ENCODE data around the gene AMOTL1.
"Not testable (repeated sequence)": the region's sequence is repeated elsewhere in the genome, so short reads cannot be mapped to it uniquely, and the experiment has no call there.

AMOTL1 gene

GRCh38 chr11:94790661-94791180, 22.6 kb downstream of the AMOTL1 start:
- Histone ChIP-seq H3K27me3 (ENCODE audit: insufficient read depth, low read depth, severe bottlenecking) (no peaks in the 10 kb centered on the region), H3K27ac (no peak overlapping the region), H3K9me3 (ENCODE audit: severe bottlenecking) (no peaks in the 10 kb centered on the region), H3K36me3 (peaks cover 2% of the 10 kb centered on the region), H3K4me3 (ENCODE audit: low read depth, low read length) (no peak overlapping the region)
- TF ChIP-seq CTCF (IDR thresholded peaks at IDR 0.05; ENCODE audit: low read depth, low read length) = no peak
- DNase-seq = no peak

- Histone ChIP-seq H3K9me3 (ENCODE audit: severe bottlenecking) (no peaks in the 10 kb centered on the region), H3K27ac (no peak overlapping the region), H3K4me3 (ENCODE audit: low read depth, low read length) (no peak overlapping the region), H3K36me3 (peaks cover 2% of the 10 kb centered on the region), H3K27me3 (ENCODE audit: insufficient read depth, low read depth, severe bottlenecking) (no peaks in the 10 kb centered on the region)
- DNase-seq = no peak
- TF ChIP-seq CTCF (IDR thresholded peaks at IDR 0.05; ENCODE audit: low read depth, low read length) = no peak
Measured at GRCh38 chr11:94791216-94791889, 23.2 kb downstream of the AMOTL1 start.

GRCh38 chr11:94791942-94792341, 23.8 kb downstream of the AMOTL1 start:
- H3K27me3 ChIP-seq (ENCODE audit: insufficient read depth, low read depth, severe bottlenecking); H3K36me3 ChIP-seq; H3K9me3 ChIP-seq (ENCODE audit: severe bottlenecking); H3K27ac ChIP-seq; H3K4me3 ChIP-seq (ENCODE audit: low read depth, low read length); DNase-seq: not testable (repeated sequence)

- Histone ChIP-seq H3K27me3 (ENCODE audit: insufficient read depth, low read depth, severe bottlenecking) (no peaks in the 10 kb centered on the region), H3K9me3 (ENCODE audit: severe bottlenecking) (no peaks in the 10 kb centered on the region), H3K36me3 (peaks cover 2% of the 10 kb centered on the region), H3K27ac (no peak overlapping the region), H3K4me3 (ENCODE audit: low read depth, low read length) (no peak overlapping the region)
- no peak for DNase-seq
- TF ChIP-seq CTCF (IDR thresholded peaks at IDR 0.05; ENCODE audit: low read depth, low read length) = no peak
Measured at GRCh38 chr11:94792451-94792850, 24.3 kb downstream of the AMOTL1 start.

- H3K27ac ChIP-seq = no peak overlapping the region
- no peaks in the 10 kb centered on the region for H3K9me3 ChIP-seq (ENCODE audit: severe bottlenecking)
- no peak for TF ChIP-seq CTCF (IDR thresholded peaks at IDR 0.05; ENCODE audit: low read depth, low read length)
- H3K27me3 ChIP-seq (ENCODE audit: insufficient read depth, low read depth, severe bottlenecking) = no peaks in the 10 kb centered on the region
- peaks cover 2% of the 10 kb centered on the region for H3K36me3 ChIP-seq
- H3K4me3 ChIP-seq (ENCODE audit: low read depth, low read length) = no peak overlapping the region
- DNase-seq = no peak
Measured at GRCh38 chr11:94793002-94793401, 24.8 kb downstream of the AMOTL1 start.

GRCh38 chr11:94793822-94794221, 25.7 kb downstream of the AMOTL1 start:
- Histone ChIP-seq H3K4me3 (ENCODE audit: low read depth, low read length) (no peak overlapping the region), H3K36me3 (peaks cover 2% of the 10 kb centered on the region), H3K27ac (no peak overlapping the region), H3K9me3 (ENCODE audit: severe bottlenecking) (no peaks in the 10 kb centered on the region), H3K27me3 (ENCODE audit: insufficient read depth, low read depth, severe bottlenecking) (no peaks in the 10 kb centered on the region)
- no peak for TF ChIP-seq CTCF (IDR thresholded peaks at IDR 0.05; ENCODE audit: low read depth, low read length)
- DNase-seq = no peak
